HG03571 (cell line): ENCODE results near the gene PSME3IP1.
"Not testable (repeated sequence)": the region's sequence is repeated elsewhere in the genome, so short reads cannot be mapped to it uniquely, and the experiment has no call there.

ENCODE experiments used
- ATAC-seq: cut with Tn5 transposase; IDR thresholded peaks from one replicate; pipeline ENCODE4 v1.9.1; 2021; ENCODE audit not compliant: unreplicated experiment

PSME3IP1 gene

GRCh38 chr16:57200321-57200720, 14.5 kb upstream of the PSME3IP1 start:
- not testable (repeated sequence) for ATAC-seq

DNA sequence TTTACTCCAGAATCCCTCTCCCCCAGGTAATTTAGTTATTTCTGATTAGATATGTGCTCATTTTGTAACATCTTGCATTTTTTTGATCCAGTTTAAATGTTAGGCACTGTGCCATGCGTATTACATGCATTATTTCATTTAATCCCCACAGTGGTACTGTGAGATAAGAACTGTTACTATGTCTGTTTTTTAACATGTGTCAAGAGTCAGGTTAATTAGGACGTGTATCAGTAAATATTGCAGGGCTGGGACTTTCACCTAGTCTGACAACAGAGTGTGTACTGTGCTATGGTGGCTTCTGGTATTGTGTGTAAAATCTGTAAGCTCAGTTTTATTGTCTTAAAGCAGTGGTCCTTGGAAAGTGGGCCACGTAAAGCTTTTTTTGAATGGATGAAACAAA, 10.9 kb upstream of the PSME3IP1 start:
- ATAC-seq, result no peak

GRCh38 chr16:57196286-57196685, 10.4 kb upstream of the PSME3IP1 start:
- no peak for ATAC-seq

DNA sequence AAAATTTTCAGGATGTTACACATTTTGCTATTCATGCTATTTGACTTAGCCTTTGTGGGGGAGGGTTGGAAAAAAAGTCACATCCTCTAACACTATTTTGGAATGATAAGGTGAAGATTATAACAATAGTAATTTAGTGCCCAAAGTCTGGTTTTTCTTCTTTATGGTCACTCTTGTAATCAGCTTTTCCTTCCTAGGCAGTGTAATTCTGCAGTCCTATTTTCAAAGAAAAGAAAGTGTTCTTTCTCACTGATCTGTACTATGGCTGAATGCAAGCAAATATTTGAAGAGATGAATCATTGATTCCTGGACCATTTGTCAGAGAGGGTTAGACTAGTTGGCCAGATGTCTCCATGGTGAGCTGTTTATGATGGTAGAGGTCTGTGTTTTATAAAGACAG, 8.7 kb upstream of the PSME3IP1 start:
- no peak for ATAC-seq

- ATAC-seq, result no peak
Measured at GRCh38 chr16:57192720-57193486, 7.1 kb upstream of the PSME3IP1 start.

- ATAC-seq, result no peak
Measured at GRCh38 chr16:57192146-57192545, 6.3 kb upstream of the PSME3IP1 start.

DNA sequence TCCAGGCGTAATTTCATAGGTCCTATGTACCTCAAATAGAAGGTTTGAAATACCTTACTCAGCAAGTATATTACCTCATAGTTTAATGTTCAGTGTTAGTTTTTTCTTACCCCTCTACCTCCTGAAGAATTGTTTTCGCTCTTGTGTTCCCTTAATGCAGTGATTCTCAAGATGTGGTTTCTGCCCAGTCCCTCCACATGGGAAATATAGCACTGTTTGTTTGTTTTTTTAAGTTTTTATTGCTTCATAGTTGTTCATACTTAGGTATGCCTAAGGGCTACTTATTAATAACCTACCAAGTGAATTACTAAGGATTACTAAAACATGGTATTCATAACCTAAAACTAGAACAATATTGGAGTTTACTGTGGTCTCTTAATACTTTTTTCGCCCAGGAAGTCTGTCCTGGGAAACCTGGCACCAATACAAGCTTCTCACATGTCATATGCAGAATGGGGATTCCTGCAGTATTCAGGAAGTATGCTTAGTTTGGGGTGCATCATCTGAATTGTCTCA, 5.3 kb upstream of the PSME3IP1 start:
- no peak for ATAC-seq

DNA sequence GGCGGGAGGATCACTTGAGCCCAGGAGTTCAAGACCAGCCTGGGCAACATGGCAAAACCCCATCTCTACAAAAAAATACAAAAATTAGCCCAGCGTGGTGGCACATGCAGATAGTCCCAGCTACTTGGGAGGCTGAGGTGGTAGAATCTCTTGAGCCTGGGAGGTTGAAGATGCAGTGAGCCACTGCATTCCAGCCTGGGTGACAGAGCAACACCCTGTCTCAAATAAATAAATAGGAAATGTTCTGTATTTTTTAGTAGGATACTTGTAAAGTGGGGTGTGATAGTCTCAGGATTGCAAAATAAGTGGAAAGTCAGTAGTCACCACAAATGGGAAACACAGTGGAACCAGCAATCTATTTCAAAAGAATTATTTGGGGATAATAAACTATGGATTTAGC, 4.3 kb upstream of the PSME3IP1 start:
- no peak for ATAC-seq

DNA sequence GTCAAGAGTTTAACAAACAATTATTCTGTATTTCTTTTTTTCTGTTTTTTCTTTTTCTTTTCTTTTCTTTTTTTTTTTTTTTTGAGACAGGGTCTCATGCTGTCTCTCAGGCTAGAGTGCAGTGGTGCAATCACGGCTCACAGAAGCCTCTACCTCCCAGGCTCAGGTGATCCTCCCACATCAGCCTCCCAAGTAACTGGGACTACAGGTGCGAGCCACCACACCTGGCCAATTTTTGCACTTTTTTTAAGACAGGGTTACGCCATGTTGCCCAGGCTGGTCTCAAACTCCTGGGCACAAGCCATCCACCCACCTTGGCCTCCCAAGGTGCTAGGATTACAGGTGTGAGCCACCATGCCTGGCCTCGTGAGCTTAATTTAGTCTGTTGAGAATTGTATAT, 3.7 kb upstream of the PSME3IP1 start:
- ATAC-seq, result not testable (repeated sequence)

DNA sequence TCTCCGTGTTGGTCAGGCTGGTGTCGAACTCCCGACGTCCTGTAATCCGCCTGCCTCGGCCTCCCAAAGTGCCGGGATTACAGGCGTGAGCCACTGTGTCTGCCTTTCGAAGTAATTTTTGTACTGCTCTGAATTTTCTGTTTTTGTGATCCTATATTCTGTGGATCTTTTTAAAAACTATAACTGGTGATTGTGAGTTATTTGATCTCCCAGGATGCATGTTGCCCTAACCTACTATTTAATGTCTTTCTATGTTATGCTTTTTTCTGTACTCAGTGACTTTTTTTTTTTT, 2.8 kb upstream of the PSME3IP1 start:
- no peak for ATAC-seq

- ATAC-seq, result not testable (repeated sequence)
Measured at GRCh38 chr16:57187902-57188710, 2.3 kb upstream of the PSME3IP1 start.

DNA sequence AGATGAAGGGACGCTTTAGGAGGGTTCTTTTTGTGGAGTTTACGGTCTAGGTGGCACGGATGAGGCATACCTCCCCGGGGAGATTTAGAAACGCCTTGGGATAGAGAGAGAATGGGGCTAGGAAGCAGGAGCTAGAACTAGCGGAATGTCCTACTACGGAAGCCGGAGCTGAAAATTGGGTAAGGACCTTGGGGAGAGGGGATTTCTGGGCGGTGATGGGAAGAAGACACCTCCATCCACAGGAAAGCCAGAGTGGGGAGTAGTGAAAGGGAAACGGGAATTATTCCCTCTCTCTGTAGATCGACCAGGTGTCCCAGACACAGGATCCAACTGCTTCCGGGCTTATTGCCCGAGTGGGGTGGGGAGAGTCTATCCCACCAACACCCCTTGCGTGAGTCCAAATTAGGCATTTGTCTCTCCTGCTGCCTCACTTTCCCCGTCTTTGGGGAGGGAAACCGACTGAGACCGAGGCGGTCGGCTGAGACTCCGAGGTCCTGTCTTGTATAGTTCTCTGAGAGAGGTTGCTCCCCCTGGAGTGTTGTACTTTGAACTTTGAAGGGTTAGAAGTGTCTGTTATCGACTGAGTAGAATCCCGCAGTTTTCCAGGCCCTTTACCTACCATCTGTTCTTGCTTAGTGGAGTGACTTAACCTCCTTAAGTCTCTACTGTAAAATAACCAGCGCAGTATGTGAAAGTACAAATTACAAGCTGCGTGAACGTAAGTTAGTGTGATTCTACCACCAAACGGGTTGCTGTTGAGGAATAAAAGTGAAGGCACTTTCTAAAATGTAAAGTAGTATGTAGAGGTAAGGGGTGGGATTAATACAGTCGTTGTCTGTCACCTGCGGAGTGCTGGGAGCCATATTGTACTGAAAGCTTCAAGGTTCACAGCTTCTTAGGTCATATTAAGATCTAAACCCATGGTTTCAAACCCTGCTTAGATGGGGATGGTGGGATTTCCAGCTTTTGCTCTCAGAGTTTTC, 1.3 kb upstream of the PSME3IP1 start:
- no peak for ATAC-seq

- ATAC-seq, result peak; percentile 33
Measured at GRCh38 chr16:57185446-57185944, 344 bp downstream of the PSME3IP1 start.

- ATAC-seq, result no peak
Measured at GRCh38 chr16:57184887-57185445, 873 bp downstream of the PSME3IP1 start.

DNA sequence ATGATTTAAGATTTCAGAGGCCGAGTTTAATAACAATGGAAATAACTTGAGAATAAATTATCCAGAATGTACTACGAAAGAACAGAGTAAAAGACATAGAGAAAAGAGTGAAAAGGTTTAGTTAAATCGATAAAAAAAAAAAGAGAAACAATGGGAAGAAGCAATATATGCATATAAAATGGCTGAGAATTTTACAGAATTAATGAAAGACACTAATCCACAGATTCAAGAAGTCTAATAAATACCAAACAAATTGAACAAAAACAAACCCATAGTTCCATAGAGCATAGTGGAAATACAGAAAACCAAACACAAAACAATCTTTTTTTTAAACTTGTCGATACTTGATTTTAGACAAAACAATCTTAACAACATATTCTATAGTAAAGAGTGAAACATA, 1.7 kb downstream of the PSME3IP1 start:
- no peak for ATAC-seq

GRCh38 chr16:57179215-57179828, 6.5 kb downstream of the PSME3IP1 start:
- no peak for ATAC-seq

- ATAC-seq, result no peak
Measured at GRCh38 chr16:57178793-57179212, 7.0 kb downstream of the PSME3IP1 start.

- no peak for ATAC-seq
Measured at GRCh38 chr16:57178196-57178595, 7.6 kb downstream of the PSME3IP1 start.

DNA sequence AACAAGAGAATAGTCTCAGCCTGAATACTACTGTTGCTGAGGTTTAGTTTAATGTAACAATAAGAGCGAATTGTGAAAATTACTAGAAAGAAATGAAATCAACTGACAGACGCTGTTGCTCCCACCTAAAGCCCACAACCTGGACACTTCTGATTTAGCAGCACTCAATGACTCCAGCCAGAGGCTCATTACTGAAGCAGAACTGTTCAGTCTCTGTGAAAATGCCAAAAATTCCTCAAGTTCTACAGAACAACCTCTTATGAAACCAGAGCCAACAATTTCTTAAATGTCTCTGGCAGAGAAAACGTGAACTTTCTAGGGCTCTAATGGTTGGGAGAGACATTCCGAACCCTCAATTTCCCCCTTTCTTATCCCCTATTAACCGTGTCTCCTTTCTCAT, 9.9 kb downstream of the PSME3IP1 start:
- no peak for ATAC-seq

- no peak for ATAC-seq
Measured at GRCh38 chr16:57172721-57173290, 13.0 kb downstream of the PSME3IP1 start.
